Stomach (tissue), 4 donors: ENCODE measurements around the gene ERAL1.
"Not testable (repeated sequence)": the region's sequence is repeated elsewhere in the genome, so short reads cannot be mapped to it uniquely, and the experiment has no call there.

Source experiments
- EP300 ChIP-seq: sonication (generic); formaldehyde crosslinking; IDR thresholded peaks from one replicate; pipeline ENCODE4 v1.6.1; 2017; ENCODE audit warnings: antibody characterized with exemption
- POLR2A ChIP-seq, 4 donors: fragments of 450-650 bp; IDR thresholded peaks; one replicate each; pipeline ENCODE4 v1.6.1; 2016; ENCODE audit warnings: antibody characterized with exemption in 4 of 4, control low read depth in 2 of 4, mild to moderate bottlenecking in 1 of 4, moderate library complexity in 1 of 4
- POLR2AphosphoS5 ChIP-seq, 3 donors: sonication (generic); formaldehyde crosslinking; IDR thresholded peaks; one replicate each; pipeline ENCODE4 v1.6.1; 2016; ENCODE audit warnings: antibody characterized with exemption in 3 of 3
- TF ChIP-seq, protein P1 (sequence below), 7 experiments: fragments of 450-650 bp in 4 of 7; fragments of 200-600 bp in 3 of 7; sonication (generic) in 3 of 7; IDR thresholded peaks; one replicate each; pipeline ENCODE4 v1.5.1; 2016 to 2019; ENCODE audit warnings: antibody characterized with exemption in 7 of 7, control low read depth in 2 of 7, mild to moderate bottlenecking in 1 of 7

DNA sequence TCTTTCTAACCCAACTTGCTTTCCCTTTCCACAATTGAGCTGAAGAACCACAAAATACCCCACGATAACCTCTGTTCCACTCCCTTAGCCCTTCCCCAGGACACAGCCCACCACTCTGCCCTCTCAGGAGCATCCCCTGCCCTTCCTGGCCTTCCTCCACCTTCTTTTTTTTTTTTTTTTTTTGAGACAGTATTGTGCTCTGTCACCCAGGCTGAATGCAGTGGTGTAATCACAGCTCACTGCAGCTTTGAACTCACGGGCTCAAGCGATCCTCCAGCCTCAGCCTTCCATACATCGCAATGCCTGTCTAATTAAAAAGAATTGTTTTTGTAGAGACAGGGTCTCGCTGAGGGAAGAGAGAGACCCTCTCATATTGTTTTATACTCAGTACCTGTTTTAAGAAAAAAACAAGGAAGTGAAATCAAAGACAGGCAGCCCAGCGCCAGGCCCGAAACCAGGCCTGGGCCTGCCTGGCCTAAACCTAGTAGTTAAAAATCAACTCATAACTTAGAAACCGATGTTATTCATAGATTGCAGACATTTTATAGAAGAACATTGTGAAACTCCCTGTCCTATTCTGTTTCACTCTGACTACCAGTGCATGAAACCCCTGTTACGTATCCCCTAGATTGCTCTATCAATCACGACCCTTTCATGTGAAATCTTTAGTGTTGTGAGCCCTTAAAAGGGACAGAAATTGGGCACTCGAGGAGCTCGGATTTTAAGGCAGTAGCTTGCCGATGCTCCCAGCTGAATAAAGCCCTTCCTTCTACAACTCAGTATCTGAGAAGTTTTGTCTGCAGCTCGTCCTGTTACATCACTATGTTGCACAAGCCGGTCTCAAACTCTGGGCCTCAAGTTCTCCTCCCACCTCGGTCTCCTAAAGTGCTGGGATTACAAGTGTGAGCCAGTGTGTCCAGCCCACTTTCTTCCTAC, 38.7 kb downstream of the ERAL1 start:
- TF ChIP-seq, protein P1, sequence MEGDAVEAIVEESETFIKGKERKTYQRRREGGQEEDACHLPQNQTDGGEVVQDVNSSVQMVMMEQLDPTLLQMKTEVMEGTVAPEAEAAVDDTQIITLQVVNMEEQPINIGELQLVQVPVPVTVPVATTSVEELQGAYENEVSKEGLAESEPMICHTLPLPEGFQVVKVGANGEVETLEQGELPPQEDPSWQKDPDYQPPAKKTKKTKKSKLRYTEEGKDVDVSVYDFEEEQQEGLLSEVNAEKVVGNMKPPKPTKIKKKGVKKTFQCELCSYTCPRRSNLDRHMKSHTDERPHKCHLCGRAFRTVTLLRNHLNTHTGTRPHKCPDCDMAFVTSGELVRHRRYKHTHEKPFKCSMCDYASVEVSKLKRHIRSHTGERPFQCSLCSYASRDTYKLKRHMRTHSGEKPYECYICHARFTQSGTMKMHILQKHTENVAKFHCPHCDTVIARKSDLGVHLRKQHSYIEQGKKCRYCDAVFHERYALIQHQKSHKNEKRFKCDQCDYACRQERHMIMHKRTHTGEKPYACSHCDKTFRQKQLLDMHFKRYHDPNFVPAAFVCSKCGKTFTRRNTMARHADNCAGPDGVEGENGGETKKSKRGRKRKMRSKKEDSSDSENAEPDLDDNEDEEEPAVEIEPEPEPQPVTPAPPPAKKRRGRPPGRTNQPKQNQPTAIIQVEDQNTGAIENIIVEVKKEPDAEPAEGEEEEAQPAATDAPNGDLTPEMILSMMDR (IDR thresholded peaks at IDR 0.05): not testable (repeated sequence)
- not testable (repeated sequence) for TF ChIP-seq POLR2AphosphoS5 (IDR thresholded peaks at IDR 0.05); EP300; POLR2A (IDR thresholded peaks at IDR 0.05)
